Liver (tissue), 3 donors: ENCODE measurements around the gene SIRPA.

Experiments used
- GABPA ChIP-seq, 2 donors: IDR thresholded peaks in 1 of 2; conservative IDR thresholded peaks in 1 of 2; 2 replicates each; pipeline ENCODE4 v1.6.1; 2016; ENCODE audit warnings: antibody characterized with exemption in 2 of 2, mild to moderate bottlenecking in 1 of 2, moderate library complexity in 1 of 2
- JUND ChIP-seq, 2 donors: IDR thresholded peaks; 2 replicates each; pipeline ENCODE4 v1.6.1; 2016; ENCODE audit warnings: antibody characterized with exemption in 2 of 2
- MAX ChIP-seq: IDR thresholded peaks from 2 replicates; pipeline ENCODE4 v1.6.1; 2016; ENCODE audit warnings: antibody characterized with exemption
- REST ChIP-seq: IDR thresholded peaks from 2 replicates; pipeline ENCODE4 v1.6.1; 2016; ENCODE audit warnings: antibody characterized with exemption, mild to moderate bottlenecking
- TAF1 ChIP-seq: conservative IDR thresholded peaks from 2 replicates; pipeline ENCODE4 v1.6.1; 2016; ENCODE audit warnings: antibody characterized with exemption, mild to moderate bottlenecking
- TF ChIP-seq, protein P1 (sequence below): fragments of 150-350 bp; IDR thresholded peaks from 2 replicates; pipeline ENCODE4 v1.5.1; 2017; ENCODE audit warnings: improper control_type of control experiment, low read depth, low read length; ENCODE audit not compliant: missing input control
- TF ChIP-seq, protein P2 (sequence below): IDR thresholded peaks from 2 replicates; pipeline ENCODE4 v1.6.1; 2016; ENCODE audit warnings: antibody characterized with exemption
- donor health status: healthy.
- donor health status: healthy.

DNA sequence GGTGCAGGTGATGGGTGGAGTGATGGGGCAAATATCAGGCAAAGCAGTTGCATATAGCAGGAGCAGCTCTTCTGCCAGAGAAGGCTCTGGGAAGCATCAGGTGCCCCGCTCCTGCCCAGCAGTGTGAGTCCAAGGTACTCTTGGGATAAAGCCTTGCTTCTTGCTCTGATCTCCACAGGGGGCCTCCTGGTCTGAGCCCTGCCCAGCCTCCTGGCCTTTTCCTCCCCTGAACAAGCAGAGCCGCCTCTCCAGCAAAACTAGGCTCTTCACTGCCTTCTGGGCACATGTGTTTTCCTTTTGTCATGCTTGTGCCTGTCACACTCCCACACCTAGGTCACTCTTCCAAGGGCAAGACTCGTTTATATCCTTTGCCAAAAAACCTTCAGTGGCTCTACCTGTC is 34.3 kb downstream of the SIRPA start:
- TF ChIP-seq MAX (no peak), TAF1 (no peak), JUND (IDR thresholded peaks at IDR 0.05) (no peak), GABPA (IDR thresholded peaks at IDR 0.05 in 1 of 2, conservative IDR thresholded peaks at IDR 0.05 in 1 of 2) (no peak), REST (no peak)
- TF ChIP-seq, protein P1, sequence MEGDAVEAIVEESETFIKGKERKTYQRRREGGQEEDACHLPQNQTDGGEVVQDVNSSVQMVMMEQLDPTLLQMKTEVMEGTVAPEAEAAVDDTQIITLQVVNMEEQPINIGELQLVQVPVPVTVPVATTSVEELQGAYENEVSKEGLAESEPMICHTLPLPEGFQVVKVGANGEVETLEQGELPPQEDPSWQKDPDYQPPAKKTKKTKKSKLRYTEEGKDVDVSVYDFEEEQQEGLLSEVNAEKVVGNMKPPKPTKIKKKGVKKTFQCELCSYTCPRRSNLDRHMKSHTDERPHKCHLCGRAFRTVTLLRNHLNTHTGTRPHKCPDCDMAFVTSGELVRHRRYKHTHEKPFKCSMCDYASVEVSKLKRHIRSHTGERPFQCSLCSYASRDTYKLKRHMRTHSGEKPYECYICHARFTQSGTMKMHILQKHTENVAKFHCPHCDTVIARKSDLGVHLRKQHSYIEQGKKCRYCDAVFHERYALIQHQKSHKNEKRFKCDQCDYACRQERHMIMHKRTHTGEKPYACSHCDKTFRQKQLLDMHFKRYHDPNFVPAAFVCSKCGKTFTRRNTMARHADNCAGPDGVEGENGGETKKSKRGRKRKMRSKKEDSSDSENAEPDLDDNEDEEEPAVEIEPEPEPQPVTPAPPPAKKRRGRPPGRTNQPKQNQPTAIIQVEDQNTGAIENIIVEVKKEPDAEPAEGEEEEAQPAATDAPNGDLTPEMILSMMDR = no peak
- TF ChIP-seq, protein P2, sequence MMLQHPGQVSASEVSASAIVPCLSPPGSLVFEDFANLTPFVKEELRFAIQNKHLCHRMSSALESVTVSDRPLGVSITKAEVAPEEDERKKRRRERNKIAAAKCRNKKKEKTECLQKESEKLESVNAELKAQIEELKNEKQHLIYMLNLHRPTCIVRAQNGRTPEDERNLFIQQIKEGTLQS = no peak
